Endothelial cell of umbilical vein (primary cell): ENCODE results near the gene WFIKKN1. TPM values are rescaled to one million over a fixed set of nuclear protein-coding genes. Genes with fewer than 3 reads are reported as not detected.

Experiments
- BruUV-seq: library from RNA; stranded (reverse); fragments of 400-500 nt; replicated peaks from 2 replicates; lab custom pipeline; 2021; lab: Mats Ljungman, UMichigan
- CTCF ChIA-PET: fragments of 300-600, 350-600 bp; sonication (Branson Sonifier 250); formaldehyde crosslinking; loops from one replicate; lab custom pipeline; 2021; ENCODE audit warnings: antibody characterized with exemption, inconsistent platforms; lab: Charles Lee
- POLR2A ChIA-PET: fragments of 300-600, 350-600 bp; sonication (Branson Sonifier 250); formaldehyde crosslinking; loops from one replicate; lab custom pipeline; 2021; ENCODE audit warnings: antibody characterized with exemption, inconsistent platforms; lab: Charles Lee
- DNase-seq: peaks from one replicate; pipeline ENCODE4 v3.0.0-alpha.2; 2011; ENCODE audit warnings: low read depth, low spot score
- FAIRE-seq: peaks from 2 replicates; lab custom pipeline; 2011; peaks lifted over from hg19 to GRCh38; lab: Jason Lieb, UNC
- H2AFZ ChIP-seq: 2 replicates; pipeline ENCODE4 v1.6.0; 2012; ENCODE audit warnings: low read depth, low read length, control low read depth, inconsistent platforms
- H3K27ac ChIP-seq: 2 replicates; pipeline ENCODE4 v1.5.1; 2011; ENCODE audit warnings: low read depth, mild to moderate bottlenecking, control low read depth, low read length, moderate library complexity; ENCODE audit not compliant: insufficient read depth
- H3K27me3 ChIP-seq, 2 experiments: 2 replicates each; pipeline versions ENCODE4 v1.6.0 to v1.6.1; 2011; ENCODE audit warnings: low read length in 2 of 2, mixed read lengths in 1 of 2; ENCODE audit not compliant: control insufficient read depth in 2 of 2, insufficient read depth in 2 of 2
- H3K36me3 ChIP-seq, 2 experiments: 2 replicates in 1 of 2; 3 replicates in 1 of 2; pipeline ENCODE4 v1.5.1; 2011; ENCODE audit warnings: low read length in 2 of 2, mild to moderate bottlenecking in 1 of 2, moderate library complexity in 1 of 2; ENCODE audit not compliant: control insufficient read depth in 2 of 2, insufficient read depth in 2 of 2; ENCODE audit errors: extremely low read depth in 1 of 2
- H3K4me1 ChIP-seq: 3 replicates; pipeline ENCODE4 v1.5.1; 2011; ENCODE audit warnings: mild to moderate bottlenecking, low read length; ENCODE audit not compliant: control insufficient read depth, insufficient read depth; ENCODE audit errors: extremely low read depth
- H3K4me2 ChIP-seq: 2 replicates; pipeline ENCODE4 v1.6.1; 2011; ENCODE audit warnings: low read length, control low read depth, mixed read lengths; ENCODE audit not compliant: insufficient read depth
- H3K4me3 ChIP-seq, 3 experiments: fragments of 200-600 bp in 1 of 3; sonication (generic), shearing (Covaris generic) in 1 of 3; replicated peaks in 1 of 3; 2 replicates each; pipeline ENCODE4 v1.5.1; 2011 to 2016; ENCODE audit warnings: control low read depth in 3 of 3, low read length in 3 of 3, mild to moderate bottlenecking in 2 of 3, inconsistent platforms in 1 of 3, low read depth in 1 of 3, moderate library complexity in 1 of 3; ENCODE audit not compliant: insufficient read depth in 1 of 3
- H3K79me2 ChIP-seq: 2 replicates; pipeline ENCODE4 v1.6.0; 2012; ENCODE audit warnings: low read length, inconsistent platforms; ENCODE audit not compliant: control insufficient read depth, insufficient read depth
- H3K9ac ChIP-seq: replicated peaks from 2 replicates; pipeline ENCODE3; 2011; ENCODE audit warnings: low read length, control low read depth; ENCODE audit not compliant: insufficient read depth; ENCODE audit errors: extremely low read depth
- H3K9me1 ChIP-seq: replicated peaks from 3 replicates; pipeline ENCODE4 v1.6.0; 2011; ENCODE audit warnings: mild to moderate bottlenecking, low read length; ENCODE audit not compliant: control insufficient read depth, insufficient read depth; ENCODE audit errors: extremely low read depth
- H3K9me3 ChIP-seq: replicated peaks from 2 replicates; pipeline ENCODE4 v1.5.1; 2012; ENCODE audit warnings: low read length, inconsistent platforms; ENCODE audit not compliant: control insufficient read depth, insufficient read depth
- H4K20me1 ChIP-seq: replicated peaks from 2 replicates; pipeline ENCODE3; 2011; ENCODE audit warnings: mild to moderate bottlenecking, low read length; ENCODE audit not compliant: control insufficient read depth, insufficient read depth; ENCODE audit errors: extremely low read depth
- CTCF ChIP-seq, 2 donors: IDR thresholded peaks; 1 replicate in 1 of 2; 2 replicates in 1 of 2; pipeline ENCODE4 v1.5.1; 2011; ENCODE audit warnings: low read length in 2 of 2, mild to moderate bottlenecking in 2 of 2, moderate library complexity in 2 of 2, control low read depth in 1 of 2, inconsistent platforms in 1 of 2, low read depth in 1 of 2; ENCODE audit not compliant: insufficient read depth in 1 of 2; ENCODE audit errors: extremely low read depth in 1 of 2
- EZH2 ChIP-seq: IDR thresholded peaks from 2 replicates; pipeline ENCODE4 v1.6.1; 2012; ENCODE audit warnings: borderline replicate concordance, low read depth, mild to moderate bottlenecking, moderate library complexity, low read length, inconsistent platforms; ENCODE audit not compliant: severe bottlenecking
- FOS ChIP-seq: IDR thresholded peaks from 2 replicates; pipeline ENCODE4 v1.6.1; 2011; ENCODE audit warnings: mild to moderate bottlenecking, low read length, moderate library complexity, borderline replicate concordance; ENCODE audit not compliant: insufficient read depth
- GATA2 ChIP-seq: IDR thresholded peaks from 2 replicates; pipeline ENCODE4 v1.7.0; 2011; ENCODE audit warnings: low read depth, mild to moderate bottlenecking, moderate library complexity, mixed read lengths, low read length; ENCODE audit not compliant: insufficient read length, insufficient read depth
- JUN ChIP-seq: IDR thresholded peaks from 2 replicates; pipeline ENCODE4 v1.6.1; 2011; ENCODE audit warnings: borderline replicate concordance, low read depth; ENCODE audit not compliant: insufficient read length, insufficient read depth
- MAX ChIP-seq: IDR thresholded peaks from 2 replicates; pipeline ENCODE4 v1.6.1; 2011; ENCODE audit not compliant: insufficient read depth, insufficient read length
- MYC ChIP-seq: IDR thresholded peaks from one replicate; pipeline ENCODE4 v1.6.1; 2011; ENCODE audit warnings: mild to moderate bottlenecking, low read depth, low read length
- POLR2AphosphoS5 ChIP-seq: IDR thresholded peaks from 2 replicates; pipeline ENCODE4 v1.6.1; 2012; ENCODE audit warnings: low read depth, mild to moderate bottlenecking, control low read depth, low read length, moderate library complexity; ENCODE audit not compliant: insufficient read depth
- dilution Hi-C: fragments of 300-500 bp; cut with MboI; formaldehyde crosslinking; loops from one replicate; pipeline ENCODE4 v1.15.0; 2019; ENCODE audit warnings: low sequenced_read_pairs; ENCODE audit not compliant: extremely low pct_ligation_motif_present
- intact Hi-C: fragments of 100-400 bp; cut with micrococcal nuclease; formaldehyde crosslinking; loops from one replicate; pipeline ENCODE4 v1.10.0; 2022
- polyA plus RNA-seq, 4 experiments: library from polyadenylated mRNA; depleted of rRNA in 3 of 4; stranded (reverse) in 3 of 4; unstranded in 1 of 4; fragments of >200 nt; gene quantifications; 2 replicates each; pipeline versions ENCODE4 v1.2.1 to v1.2.3, GENCODE V29; 2011 to 2012; ENCODE audit warnings: missing spikeins in 1 of 4
- total RNA-seq: library from RNA; stranded (reverse); gene quantifications from 2 replicates; pipeline ENCODE4 v1.2.3, GENCODE V29; 2021

The WFIKKN1 gene
- total and polyA plus RNA-seq, 2 donors (not counting 3 experiments of a cell fraction or from before 2014, with no cell fraction given) = 0.06 to 0.40 TPM

- intact Hi-C loops = no loop called here
- no TSS peak for BruUV-seq
- no peak overlapping the region for H2AFZ ChIP-seq
These were observed 26.7 kb downstream of the WFIKKN1 start for GRCh38 chr16:657487-657886.

More at GRCh38 chr16:657487-657886, 26.7 kb downstream of the WFIKKN1 start:
- H3K27me3 ChIP-seq = no peaks in the 10 kb centered on the region
- H3K9ac ChIP-seq = no peak overlapping the region
- ChIA-PET CTCF (interaction anchor here (1.0 kb wide), 1 partner anchor 9 kb away, joined by 3 read pairs; no protein-coding TSS in a partner anchor), POLR2A (no interaction called here)
- no peak overlapping the region for H3K4me3 ChIP-seq
- no peaks in the 10 kb centered on the region for H4K20me1 ChIP-seq
- no peaks in the 10 kb centered on the region for H3K9me1 ChIP-seq
- H3K9me3 ChIP-seq = no peaks in the 10 kb centered on the region
- DNase-seq = no peak
- peaks cover 0 to 4% of the 10 kb centered on the region in 2 experiments for H3K36me3 ChIP-seq
- FAIRE-seq = no peak
- no peaks in the 10 kb centered on the region for H3K79me2 ChIP-seq
- H3K27ac ChIP-seq = no peak overlapping the region
- dilution Hi-C loops = no loop called here
- no peak overlapping the region for H3K4me2 ChIP-seq
- TF ChIP-seq GATA2 = no peak
- TF ChIP-seq JUN = no peak
- no peak for TF ChIP-seq MAX
- no peak for TF ChIP-seq POLR2AphosphoS5
- TF ChIP-seq EZH2 = no peak
- no peak for TF ChIP-seq CTCF (IDR thresholded peaks at IDR 0.05; ENCODE audit: extremely low read depth in 1 of 2, insufficient read depth in 1 of 2, low read depth in 1 of 2, low read length in 2 of 2)
- TF ChIP-seq FOS = no peak
- no peak for TF ChIP-seq MYC
- H3K4me1 ChIP-seq = no peaks in the 10 kb centered on the region
